Thyroid gland (tissue), 4 donors: ENCODE results near the gene GPC6. TPM values are rescaled to one million over a fixed set of nuclear protein-coding genes. Genes with fewer than 3 reads are reported as not detected.

Source experiments
- DNase-seq, 2 donors: peaks; one replicate each; pipeline ENCODE4 v3.0.0-alpha.2; 2019
- H3K27ac ChIP-seq, 3 donors: fragments of 200-600 bp; sonication (generic); 1 replicate in 2 of 3; 2 replicates in 1 of 3; pipeline ENCODE4 v1.5.1; 2016 to 2019; ENCODE audit warnings: mild to moderate bottlenecking in 1 of 3, moderate library complexity in 1 of 3
- H3K27me3 ChIP-seq: fragments of 200-600 bp; sonication (generic); one replicate; pipeline ENCODE4 v1.5.1; 2019
- H3K36me3 ChIP-seq, 2 donors: fragments of 200-600 bp; sonication (generic); one replicate each; pipeline ENCODE4 v1.5.1; 2016 to 2019
- H3K4me1 ChIP-seq, 2 donors: fragments of 200-600 bp; sonication (generic); one replicate each; pipeline ENCODE4 v1.5.1; 2017 to 2019
- H3K4me3 ChIP-seq, 3 donors: fragments of 200-600 bp; sonication (generic); replicated peaks in 1 of 3; 1 replicate in 2 of 3; 2 replicates in 1 of 3; pipeline ENCODE4 v1.5.1; 2016; ENCODE audit warnings: mild to moderate bottlenecking in 1 of 3
- H3K9me3 ChIP-seq: fragments of 200-600 bp; sonication (generic); one replicate; pipeline ENCODE4 v1.5.1; 2017
- POLR2A ChIP-seq, 2 donors: fragments of 450-650 bp; IDR thresholded peaks; one replicate each; pipeline ENCODE4 v1.6.1; 2017; ENCODE audit warnings: antibody characterized with exemption in 2 of 2, mild to moderate bottlenecking in 2 of 2, moderate library complexity in 1 of 2
- WGBS, 2 donors: methylation state at CpG; one replicate each; pipeline ENCODE4 v1.1.5; 2017; 5-methylcytosine and 5-hydroxymethylcytosine counted together
- intact Hi-C: fragments of 100-400 bp; cut with DNase I; formaldehyde crosslinking; loops from one replicate; pipeline ENCODE4 v1.15.1; 2023
- total RNA-seq, 4 donors: library from RNA; depleted of rRNA; stranded (reverse); fragments of >200 nt; gene quantifications; one replicate each; pipeline ENCODE4 v1.2.3, GENCODE V29; 2016
- TF ChIP-seq, protein P1 (sequence below), 6 experiments: fragments of 200-600 bp in 3 of 6; fragments of 450-650 bp in 3 of 6; sonication (generic) in 3 of 6; IDR thresholded peaks; one replicate each; pipeline ENCODE4 v1.5.1; 2016 to 2019; ENCODE audit warnings: antibody characterized with exemption in 6 of 6, mild to moderate bottlenecking in 2 of 6, inconsistent platforms in 1 of 6, moderate library complexity in 1 of 6

GPC6 gene
- total RNA-seq, 4 donors from 2014 or later, result 2.8 to 13.4 (median 7.5) TPM

- 80 to 82% methylated on average over 14 of the region's 14 CpGs for WGBS, 2 donors
- no peak for DNase-seq
- Histone ChIP-seq H3K4me3 (no peak overlapping the region), H3K9me3 (no peaks in the 10 kb centered on the region), H3K4me1 (no peaks in the 10 kb centered on the region), H3K27ac (no peak overlapping the region), H3K27me3 (no peaks in the 10 kb centered on the region), H3K36me3 (no peaks in the 10 kb centered on the region)
- intact Hi-C loops, result no loop called here
- no peak for TF ChIP-seq POLR2A (IDR thresholded peaks at IDR 0.05)
- TF ChIP-seq, protein P1, sequence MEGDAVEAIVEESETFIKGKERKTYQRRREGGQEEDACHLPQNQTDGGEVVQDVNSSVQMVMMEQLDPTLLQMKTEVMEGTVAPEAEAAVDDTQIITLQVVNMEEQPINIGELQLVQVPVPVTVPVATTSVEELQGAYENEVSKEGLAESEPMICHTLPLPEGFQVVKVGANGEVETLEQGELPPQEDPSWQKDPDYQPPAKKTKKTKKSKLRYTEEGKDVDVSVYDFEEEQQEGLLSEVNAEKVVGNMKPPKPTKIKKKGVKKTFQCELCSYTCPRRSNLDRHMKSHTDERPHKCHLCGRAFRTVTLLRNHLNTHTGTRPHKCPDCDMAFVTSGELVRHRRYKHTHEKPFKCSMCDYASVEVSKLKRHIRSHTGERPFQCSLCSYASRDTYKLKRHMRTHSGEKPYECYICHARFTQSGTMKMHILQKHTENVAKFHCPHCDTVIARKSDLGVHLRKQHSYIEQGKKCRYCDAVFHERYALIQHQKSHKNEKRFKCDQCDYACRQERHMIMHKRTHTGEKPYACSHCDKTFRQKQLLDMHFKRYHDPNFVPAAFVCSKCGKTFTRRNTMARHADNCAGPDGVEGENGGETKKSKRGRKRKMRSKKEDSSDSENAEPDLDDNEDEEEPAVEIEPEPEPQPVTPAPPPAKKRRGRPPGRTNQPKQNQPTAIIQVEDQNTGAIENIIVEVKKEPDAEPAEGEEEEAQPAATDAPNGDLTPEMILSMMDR (IDR thresholded peaks at IDR 0.05), result no peak
Measured at GRCh38 chr13:94324767-94325540, 1098.3 kb downstream of the GPC6 start.

DNA sequence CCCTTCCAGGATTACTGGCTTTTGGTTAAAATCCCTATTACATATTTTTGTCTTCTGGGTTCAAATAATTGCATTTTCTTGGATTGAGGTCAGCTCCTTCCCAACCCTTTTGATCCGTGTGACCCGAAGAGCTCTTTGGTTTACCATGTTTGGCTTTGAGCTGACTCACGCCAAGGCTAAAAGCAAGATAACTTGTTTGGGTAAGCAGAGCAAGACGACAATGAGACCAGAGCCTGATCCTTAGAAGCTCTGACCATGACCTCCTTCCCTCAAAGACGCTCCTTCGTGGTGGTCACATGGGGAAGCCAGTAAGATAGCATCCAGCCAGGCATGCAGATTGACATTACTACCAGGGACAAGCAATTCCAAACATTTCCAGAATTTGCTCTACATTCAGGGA lies 1099.0 kb downstream of the GPC6 start:
- Histone ChIP-seq H3K27me3 (no peaks in the 10 kb centered on the region), H3K27ac (no peak overlapping the region), H3K36me3 (no peaks in the 10 kb centered on the region), H3K9me3 (no peaks in the 10 kb centered on the region), H3K4me3 (no peak overlapping the region), H3K4me1 (no peaks in the 10 kb centered on the region)
- WGBS, 2 donors, result 75 to 78% methylated on average over 6 of the region's 6 CpGs
- intact Hi-C loops, result no loop called here
- TF ChIP-seq POLR2A (IDR thresholded peaks at IDR 0.05), result no peak
- TF ChIP-seq, protein P1 (IDR thresholded peaks at IDR 0.05), result no peak
- no peak for DNase-seq

DNA sequence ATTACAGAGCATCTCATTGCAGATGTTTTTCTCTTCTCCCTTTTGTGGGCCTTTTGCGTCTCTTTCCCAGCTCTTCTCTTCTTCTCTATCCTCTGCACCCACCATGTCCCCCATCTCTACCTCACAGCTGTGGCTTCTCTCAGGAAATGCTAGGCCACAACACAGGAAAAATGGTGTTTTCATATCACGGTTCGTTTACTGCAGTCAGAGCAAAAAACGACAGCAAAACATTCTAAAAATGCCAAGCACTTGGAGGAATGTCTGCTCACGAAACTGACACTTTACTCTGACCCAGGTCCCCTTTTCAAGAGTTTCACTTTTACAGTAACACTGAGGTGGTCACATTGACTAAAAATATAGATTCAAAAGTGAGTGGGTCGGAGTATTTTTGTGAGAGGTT lies 1100.7 kb downstream of the GPC6 start:
- Histone ChIP-seq H3K36me3 (no peaks in the 10 kb centered on the region), H3K27ac (no peak overlapping the region), H3K9me3 (no peaks in the 10 kb centered on the region), H3K4me1 (no peaks in the 10 kb centered on the region), H3K27me3 (no peaks in the 10 kb centered on the region), H3K4me3 (no peak overlapping the region)
- WGBS, 2 donors, result 40 to 44% methylated on average over 6 of the region's 6 CpGs
- intact Hi-C loops, result no loop called here
- no peak for DNase-seq
- TF ChIP-seq POLR2A (IDR thresholded peaks at IDR 0.05), result no peak
- TF ChIP-seq, protein P1 (IDR thresholded peaks at IDR 0.05), result no peak

DNA sequence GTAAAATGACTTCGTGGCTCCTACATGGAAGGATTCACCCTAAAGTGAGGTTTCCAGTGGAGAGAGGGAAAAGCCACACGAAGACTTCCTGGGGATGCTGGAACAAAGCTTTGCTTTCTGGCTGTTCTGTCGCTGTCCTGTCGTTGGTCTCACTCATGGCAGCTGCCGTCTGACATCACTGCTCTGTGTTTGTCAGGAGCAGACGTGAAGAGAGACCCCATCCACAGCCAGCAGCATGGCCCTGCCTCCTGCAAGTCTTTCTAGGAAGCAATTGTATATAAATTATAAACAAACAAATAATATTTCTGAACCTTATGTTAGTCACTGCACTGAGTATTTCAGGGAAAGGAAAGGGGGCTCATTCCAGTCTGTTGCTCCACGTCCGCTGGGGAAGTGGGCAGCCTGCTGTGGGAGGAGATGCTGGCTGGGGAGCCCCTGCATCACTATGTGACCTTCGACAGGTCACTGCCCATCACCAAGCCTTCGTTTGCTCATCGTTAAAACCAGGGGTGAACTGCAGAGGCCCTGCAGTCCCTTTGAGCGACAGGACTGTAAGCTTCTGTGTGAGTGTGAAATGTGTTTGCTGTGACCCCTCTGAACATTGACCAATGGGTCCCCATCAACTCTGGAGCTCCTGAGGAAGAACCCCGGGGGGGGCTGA lies 1101.9 kb downstream of the GPC6 start:
- Histone ChIP-seq H3K9me3 (no peaks in the 10 kb centered on the region), H3K27ac (no peak overlapping the region), H3K36me3 (no peaks in the 10 kb centered on the region), H3K27me3 (no peaks in the 10 kb centered on the region), H3K4me1 (no peaks in the 10 kb centered on the region), H3K4me3 (no peak overlapping the region)
- TF ChIP-seq, protein P1 (IDR thresholded peaks at IDR 0.05), result no peak
- TF ChIP-seq POLR2A (IDR thresholded peaks at IDR 0.05), result no peak
- DNase-seq, result no peak
- WGBS, 2 donors, result 82 to 86% methylated on average over 13 of the region's 13 CpGs
- intact Hi-C loops, result no loop called here

- intact Hi-C loops, result no loop called here
- H3K27ac ChIP-seq, result no peak overlapping the region
- H3K27me3 ChIP-seq, result no peaks in the 10 kb centered on the region
- no peaks in the 10 kb centered on the region for H3K36me3 ChIP-seq
- WGBS, 2 donors, result 83 to 84% methylated on average over 7 of the region's 7 CpGs
- H3K9me3 ChIP-seq, result no peaks in the 10 kb centered on the region
- H3K4me1 ChIP-seq, result no peaks in the 10 kb centered on the region
- DNase-seq, result no peak
- TF ChIP-seq, protein P1 (IDR thresholded peaks at IDR 0.05), result no peak
- TF ChIP-seq POLR2A (IDR thresholded peaks at IDR 0.05), result no peak
- no peak overlapping the region for H3K4me3 ChIP-seq
Measured at GRCh38 chr13:94329277-94329676, 1102.7 kb downstream of the GPC6 start.
